SU-DHL-6 (cell line): ENCODE data around the gene MAML2.

ENCODE experiments used
- EZH2phosphoT487 ChIP-seq: fragments of 200-600 bp; sonication (generic), shearing (Covaris generic); conservative IDR thresholded peaks from 2 replicates; pipeline ENCODE4 v1.6.1; 2018; ENCODE audit warnings: mild to moderate bottlenecking, antibody characterized with exemption, low read length, moderate library complexity, mixed read lengths
- TF ChIP-seq, protein P1 (sequence below): fragments of 200-600 bp; sonication (generic); IDR thresholded peaks from one replicate; pipeline ENCODE4 v1.5.1; 2017; ENCODE audit warnings: antibody characterized with exemption, mild to moderate bottlenecking, low read length, moderate library complexity; ENCODE audit not compliant: insufficient read depth, poor library complexity, severe bottlenecking

DNA sequence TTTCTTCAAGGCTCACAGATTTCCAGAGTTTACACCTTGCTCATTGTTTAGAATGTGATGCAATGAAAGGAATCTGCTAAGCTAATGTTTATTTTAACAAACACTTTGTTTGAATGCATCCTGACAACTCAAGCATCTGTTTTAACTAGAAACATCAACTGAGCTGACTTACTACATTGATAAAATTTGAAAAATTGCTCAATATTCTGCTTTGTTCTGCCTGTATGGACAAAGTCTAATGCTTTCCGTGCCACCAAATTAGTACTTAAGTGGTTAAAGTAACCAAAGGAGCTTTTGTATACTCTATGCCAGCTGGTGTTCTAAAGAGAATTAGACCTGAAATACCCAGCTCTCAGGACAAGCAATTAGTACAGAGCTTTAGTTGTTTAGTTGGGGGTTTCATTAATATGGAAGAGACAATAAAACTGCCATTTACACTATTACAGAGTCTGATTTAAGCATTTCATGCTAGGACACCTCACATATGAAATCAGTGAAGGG is 105.2 kb downstream of the MAML2 start:
- TF ChIP-seq, protein P1, sequence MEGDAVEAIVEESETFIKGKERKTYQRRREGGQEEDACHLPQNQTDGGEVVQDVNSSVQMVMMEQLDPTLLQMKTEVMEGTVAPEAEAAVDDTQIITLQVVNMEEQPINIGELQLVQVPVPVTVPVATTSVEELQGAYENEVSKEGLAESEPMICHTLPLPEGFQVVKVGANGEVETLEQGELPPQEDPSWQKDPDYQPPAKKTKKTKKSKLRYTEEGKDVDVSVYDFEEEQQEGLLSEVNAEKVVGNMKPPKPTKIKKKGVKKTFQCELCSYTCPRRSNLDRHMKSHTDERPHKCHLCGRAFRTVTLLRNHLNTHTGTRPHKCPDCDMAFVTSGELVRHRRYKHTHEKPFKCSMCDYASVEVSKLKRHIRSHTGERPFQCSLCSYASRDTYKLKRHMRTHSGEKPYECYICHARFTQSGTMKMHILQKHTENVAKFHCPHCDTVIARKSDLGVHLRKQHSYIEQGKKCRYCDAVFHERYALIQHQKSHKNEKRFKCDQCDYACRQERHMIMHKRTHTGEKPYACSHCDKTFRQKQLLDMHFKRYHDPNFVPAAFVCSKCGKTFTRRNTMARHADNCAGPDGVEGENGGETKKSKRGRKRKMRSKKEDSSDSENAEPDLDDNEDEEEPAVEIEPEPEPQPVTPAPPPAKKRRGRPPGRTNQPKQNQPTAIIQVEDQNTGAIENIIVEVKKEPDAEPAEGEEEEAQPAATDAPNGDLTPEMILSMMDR: no peak
- no peak for TF ChIP-seq EZH2phosphoT487
